HG02678 (cell line): ENCODE measurements around the gene KTN1.
A peak's percentile ranks its signal among the peaks of the same experiment; 100 is the strongest.

Experiments
- ATAC-seq: cut with Tn5 transposase; IDR thresholded peaks from one replicate; pipeline ENCODE4 v1.9.1; 2021; ENCODE audit warnings: mild to moderate bottlenecking, moderate library complexity; ENCODE audit not compliant: unreplicated experiment

KTN1 gene

DNA sequence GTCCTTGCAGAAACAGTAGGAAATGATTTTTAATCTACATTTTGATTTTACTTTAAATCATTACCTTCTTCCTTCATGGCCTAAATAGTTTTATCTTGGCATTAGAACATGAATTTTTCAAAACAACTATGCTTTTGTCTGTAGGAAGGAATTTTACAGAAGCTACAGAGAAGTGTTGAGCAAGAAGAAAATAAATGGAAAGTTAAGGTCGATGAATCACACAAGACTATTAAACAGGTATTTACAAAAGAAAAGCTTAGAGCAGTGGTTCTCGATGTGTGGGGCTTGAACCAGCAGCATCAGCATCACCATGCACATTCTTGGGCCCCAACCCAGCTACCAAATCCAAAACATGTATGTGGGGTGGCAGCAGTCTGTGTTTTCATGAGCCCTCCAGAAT, 91.6 kb downstream of the KTN1 start:
- ATAC-seq: no peak

DNA sequence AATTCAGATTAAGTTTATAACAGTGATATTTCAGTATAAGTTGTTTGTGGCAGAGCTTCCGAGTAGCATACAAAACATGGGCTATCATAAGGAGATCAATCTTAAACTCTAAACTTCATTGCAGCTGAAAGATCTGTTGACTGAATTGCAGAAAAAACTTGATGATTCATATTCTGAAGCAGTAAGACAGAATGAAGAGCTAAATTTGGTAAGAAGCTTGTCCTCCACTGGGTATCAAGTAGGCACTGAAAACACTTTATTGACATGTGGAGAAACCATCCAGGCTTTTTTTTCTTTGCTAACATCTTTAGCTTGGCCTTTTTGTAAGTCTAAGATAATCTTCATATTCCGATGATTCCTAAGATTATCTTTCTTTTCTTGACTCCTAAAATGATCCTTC, 93.0 kb downstream of the KTN1 start:
- no peak for ATAC-seq

DNA sequence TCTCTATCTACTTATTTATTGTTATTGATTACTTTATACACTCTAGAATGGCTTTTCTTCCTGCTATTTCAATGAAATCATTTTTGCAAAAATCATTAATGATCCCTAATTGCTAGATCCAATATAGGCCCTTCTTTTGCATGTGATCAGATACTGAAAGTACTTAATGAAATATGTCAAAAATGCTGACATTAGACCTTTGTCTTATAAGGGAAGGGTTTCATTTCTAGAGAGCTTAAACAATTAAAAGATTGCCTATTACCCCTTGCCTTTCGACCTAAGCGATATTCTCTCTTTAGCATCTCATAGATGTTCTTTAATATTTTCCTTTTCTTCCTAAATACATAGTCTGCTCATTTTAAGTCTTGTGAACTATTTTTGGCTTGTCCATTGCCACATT, 101.1 kb downstream of the KTN1 start:
- ATAC-seq: no peak

DNA sequence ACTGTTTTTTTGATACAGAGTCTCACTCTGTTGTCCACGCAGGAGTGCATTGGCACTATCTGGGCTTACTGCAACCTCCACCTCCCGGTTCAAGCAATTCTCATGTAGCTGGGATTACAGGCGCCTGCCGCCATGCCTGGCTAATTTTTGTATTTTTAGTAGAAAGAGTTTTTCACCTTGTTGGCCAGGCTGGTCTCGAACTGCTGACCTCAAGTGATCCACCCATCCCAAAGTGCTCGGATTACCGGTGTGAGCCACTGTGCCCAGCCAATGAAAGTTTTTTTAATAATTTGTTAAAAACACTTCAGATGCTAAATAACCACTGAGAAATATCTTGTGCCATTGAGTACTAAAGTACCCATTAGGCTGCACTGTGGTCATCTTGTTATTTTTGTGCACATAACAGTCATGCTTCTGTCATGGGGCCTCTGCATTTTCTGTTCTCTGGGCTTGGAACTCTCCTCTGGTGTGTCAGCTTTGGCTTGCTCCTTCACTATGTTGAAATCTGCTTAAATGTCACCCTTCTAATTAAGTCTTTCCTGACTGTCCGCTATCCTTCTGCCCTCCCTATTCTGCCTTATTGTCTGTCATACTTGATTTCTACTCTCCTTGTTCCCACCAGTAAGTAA, 105.1 kb downstream of the KTN1 start:
- ATAC-seq: no peak

- ATAC-seq: no peak
Observed at GRCh38 chr14:55686713-55687112, 106.7 kb downstream of the KTN1 start.

DNA sequence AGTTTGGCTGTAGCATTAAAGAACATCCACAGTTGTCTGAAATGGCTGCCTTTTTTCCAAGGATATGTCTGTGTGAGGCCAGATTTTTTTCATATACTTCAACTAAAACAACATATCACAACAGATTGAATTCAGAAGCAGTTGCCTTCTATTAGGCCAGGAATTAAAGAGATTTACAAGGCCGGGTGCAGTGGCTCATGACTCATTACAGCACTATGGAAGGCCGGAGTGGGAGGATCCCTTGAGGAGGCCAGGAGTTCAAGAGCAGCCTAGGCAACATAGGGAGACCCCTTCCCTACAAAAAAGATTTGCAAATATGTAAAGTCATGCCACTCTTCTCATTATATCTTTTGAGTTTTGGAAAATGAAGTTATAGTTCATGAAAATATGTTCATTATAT, 108.6 kb downstream of the KTN1 start:
- no peak for ATAC-seq

GRCh38 chr14:55689981-55690871, 110.2 kb downstream of the KTN1 start:
- ATAC-seq: no peak

DNA sequence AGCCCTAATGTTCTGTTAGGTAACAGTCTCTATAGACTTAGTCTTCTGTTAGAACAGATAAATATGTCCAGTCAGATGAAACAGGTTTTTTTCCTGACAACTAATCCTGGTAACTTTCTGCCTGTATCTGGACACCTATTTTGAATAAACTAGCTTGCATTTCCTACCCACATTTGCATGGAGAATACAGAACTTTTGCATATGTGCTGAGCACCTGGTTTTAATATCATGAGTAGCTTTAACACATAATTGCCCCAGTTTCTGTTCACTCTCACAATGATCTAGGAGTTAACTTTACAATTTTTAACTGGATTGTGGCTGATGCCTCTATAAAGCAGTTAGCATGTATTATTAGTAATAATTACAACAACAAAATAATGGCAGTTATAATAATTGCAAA, 111.7 kb downstream of the KTN1 start:
- ATAC-seq: no peak

GRCh38 chr14:55693904-55694303, 113.9 kb downstream of the KTN1 start:
- no peak for ATAC-seq

DNA sequence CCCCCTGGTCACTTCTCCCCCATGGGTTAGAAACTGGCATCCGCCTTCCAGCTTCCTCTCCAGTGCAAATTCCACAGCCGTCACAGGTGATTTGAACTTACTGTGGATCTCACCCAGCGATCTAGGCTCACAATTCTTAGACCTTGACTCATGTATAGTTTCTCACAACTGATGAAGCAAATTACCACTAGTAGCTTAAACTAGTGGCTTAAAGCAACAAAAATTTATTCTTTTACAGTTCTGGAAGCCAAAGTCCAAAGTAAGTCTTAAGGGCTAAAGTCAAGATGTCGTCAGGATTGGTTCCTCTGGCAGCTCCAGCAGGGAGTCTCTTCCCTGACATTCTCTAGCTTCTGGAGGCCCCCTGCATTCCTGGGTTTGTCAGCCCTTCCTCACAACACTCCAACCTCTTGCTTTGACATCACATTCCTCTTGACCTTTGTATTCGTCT, 117.4 kb downstream of the KTN1 start:
- no peak for ATAC-seq

- ATAC-seq: no peak
Observed at GRCh38 chr14:55698051-55698450, 118.0 kb downstream of the KTN1 start.

GRCh38 chr14:55699131-55700057, 119.4 kb downstream of the KTN1 start:
- no peak for ATAC-seq

GRCh38 chr14:55701638-55702037, 121.6 kb downstream of the KTN1 start:
- peak; percentile 97 for ATAC-seq

- ATAC-seq: no peak
Observed at GRCh38 chr14:55702511-55702910, 122.5 kb downstream of the KTN1 start.

- no peak for ATAC-seq
Observed at GRCh38 chr14:55704654-55705053, 124.6 kb downstream of the KTN1 start.

GRCh38 chr14:55705651-55706364, 125.8 kb downstream of the KTN1 start:
- ATAC-seq: no peak

- ATAC-seq: no peak
Observed at GRCh38 chr14:55706365-55706684, 126.3 kb downstream of the KTN1 start.

DNA sequence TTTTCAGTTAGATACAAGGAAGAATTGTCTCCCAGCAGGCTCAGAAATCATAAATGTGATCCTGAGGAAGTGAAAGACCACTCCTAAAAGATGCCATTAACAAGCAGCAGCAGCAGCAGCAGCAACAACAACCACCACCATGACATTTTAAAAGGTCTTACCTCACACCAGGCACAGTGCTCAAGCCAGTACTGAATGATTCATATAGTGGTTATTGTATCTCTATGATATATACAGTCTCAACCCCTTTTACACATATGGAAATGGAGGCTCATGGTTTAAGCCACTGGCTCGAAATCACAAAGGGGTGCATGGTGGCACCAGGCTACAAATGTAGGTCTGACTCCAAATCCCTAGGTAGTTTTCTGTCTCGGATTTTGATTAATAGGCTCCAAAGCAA, 126.9 kb downstream of the KTN1 start:
- ATAC-seq: no peak

- ATAC-seq: no peak
Observed at GRCh38 chr14:55707365-55707804, 127.4 kb downstream of the KTN1 start.

- no peak for ATAC-seq
Observed at GRCh38 chr14:55710506-55711041, 130.6 kb downstream of the KTN1 start.
